Dedifferentiated amniotic fluid mesenchymal stem cell (primary cell): Measurements from ENCODE around the gene PARK7.

Experiments
- DNase-seq: peaks from one replicate; pipeline ENCODE4 v3.0.0-alpha.2; 2016; ENCODE audit errors: extremely low spot score

Gene PARK7

DNA sequence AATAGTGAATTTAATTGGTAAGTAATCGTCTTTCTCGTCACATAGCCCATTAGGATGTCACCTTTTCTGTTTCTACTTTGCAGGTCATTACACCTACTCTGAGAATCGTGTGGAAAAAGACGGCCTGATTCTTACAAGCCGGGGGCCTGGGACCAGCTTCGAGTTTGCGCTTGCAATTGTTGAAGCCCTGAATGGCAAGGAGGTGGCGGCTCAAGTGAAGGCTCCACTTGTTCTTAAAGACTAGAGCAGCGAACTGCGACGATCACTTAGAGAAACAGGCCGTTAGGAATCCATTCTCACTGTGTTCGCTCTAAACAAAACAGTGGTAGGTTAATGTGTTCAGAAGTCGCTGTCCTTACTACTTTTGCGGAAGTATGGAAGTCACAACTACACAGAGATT lies 23.3 kb downstream of the PARK7 start:
- DNase-seq, result no peak

DNA sequence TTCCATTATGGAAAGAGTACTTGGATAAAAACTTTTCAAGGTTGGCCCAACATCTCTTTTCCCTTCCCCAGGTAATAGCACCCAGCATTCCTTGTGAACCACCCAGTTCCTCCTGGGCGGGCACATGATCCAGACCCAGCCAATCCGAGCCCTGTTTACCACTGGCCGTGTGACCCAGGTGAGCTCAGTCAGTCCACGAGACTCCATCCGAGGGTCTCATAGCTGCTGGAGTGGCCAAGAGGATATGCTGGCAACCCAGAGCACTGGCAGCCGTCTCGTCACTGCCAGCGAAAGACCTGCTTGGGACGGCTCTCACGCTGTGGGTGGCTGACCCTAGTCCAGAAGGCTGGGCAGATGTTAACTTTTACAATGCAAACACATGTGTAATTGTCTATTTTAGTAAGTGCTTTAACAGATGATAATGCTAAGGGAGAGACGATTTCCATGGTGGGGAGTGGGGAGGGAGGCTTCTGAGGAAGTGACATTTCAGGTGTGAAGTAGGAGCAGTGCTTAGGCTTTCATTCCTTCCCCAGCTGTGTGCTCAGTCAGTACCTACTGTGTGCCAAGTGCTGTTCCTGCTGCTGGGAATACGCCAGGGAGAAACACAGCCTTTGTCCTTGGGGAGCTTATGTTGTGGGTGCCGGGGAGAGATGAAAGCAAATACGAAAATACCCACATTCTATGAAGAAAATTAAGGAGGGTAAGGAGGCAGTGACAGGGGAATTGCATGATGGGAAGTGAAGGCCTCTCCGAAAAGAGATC lies 24.5 kb downstream of the PARK7 start:
- DNase-seq, result no peak

DNA sequence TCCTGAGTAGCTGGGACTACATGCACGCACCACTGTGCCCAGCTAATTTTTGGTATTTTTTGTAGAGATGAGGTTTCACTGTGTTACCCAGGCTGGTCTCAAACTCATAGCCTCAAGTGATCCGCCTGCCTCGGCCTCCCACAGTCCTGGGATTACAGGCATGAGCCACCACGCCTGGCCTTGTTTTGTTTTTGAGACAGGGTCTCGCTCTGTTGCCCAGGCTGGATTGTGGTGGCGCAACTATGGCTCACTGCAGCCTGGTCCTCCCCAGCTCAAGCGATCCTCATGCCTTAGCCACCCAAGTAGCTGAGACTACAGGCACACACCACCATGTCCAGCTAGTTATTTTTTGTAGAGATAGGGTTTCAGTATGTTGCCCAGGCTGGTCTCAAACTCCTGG lies 26.0 kb downstream of the PARK7 start:
- DNase-seq, result no peak

DNA sequence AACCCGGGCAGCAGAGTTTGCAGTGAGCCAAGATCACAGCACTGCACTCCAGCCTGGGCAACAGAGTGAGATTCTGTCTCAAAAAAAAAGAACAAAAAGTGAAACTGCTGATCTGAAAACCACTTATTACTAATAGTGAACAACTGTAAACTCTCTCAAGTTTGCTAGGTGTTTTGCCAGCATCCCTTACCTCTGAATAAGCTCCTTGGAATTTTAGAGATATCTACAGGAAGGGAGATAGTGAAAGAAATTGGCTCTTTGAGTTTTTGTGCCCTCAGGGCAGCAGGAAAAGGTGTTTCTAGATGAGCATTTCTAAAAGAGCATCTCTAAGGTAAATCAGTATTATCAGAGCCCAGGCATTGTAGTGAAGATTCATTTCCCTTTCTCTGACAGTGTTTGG lies 27.1 kb downstream of the PARK7 start:
- DNase-seq, result no peak

DNA sequence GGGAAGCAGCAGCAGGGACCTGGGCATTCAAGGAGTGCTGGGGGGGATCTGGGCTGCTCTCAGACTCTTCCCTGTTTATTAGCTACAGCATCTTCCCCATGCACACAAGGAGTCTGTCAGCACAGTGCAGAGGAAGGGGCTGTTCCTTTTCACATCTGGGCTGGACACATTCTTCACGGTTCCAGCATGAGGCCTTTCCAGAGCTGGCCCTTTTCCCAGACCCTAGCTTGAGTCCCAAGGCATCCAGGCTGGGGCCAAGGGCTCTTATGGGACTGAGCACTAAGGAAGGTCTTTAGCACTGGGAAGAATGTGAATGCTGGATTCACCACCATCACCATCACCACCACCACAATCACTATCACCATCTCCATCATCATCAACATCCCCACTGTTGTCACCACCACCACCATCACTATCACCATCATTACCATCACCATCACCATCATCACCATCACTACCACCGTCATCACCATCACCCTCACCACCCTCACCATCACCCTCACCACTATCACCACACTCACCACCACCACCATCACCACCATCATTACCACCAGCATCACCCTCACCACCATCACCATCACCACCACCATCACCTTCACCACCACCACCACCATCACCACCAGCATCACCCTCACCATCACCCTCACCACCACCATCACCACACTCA lies 28.4 kb downstream of the PARK7 start:
- no peak for DNase-seq

DNA sequence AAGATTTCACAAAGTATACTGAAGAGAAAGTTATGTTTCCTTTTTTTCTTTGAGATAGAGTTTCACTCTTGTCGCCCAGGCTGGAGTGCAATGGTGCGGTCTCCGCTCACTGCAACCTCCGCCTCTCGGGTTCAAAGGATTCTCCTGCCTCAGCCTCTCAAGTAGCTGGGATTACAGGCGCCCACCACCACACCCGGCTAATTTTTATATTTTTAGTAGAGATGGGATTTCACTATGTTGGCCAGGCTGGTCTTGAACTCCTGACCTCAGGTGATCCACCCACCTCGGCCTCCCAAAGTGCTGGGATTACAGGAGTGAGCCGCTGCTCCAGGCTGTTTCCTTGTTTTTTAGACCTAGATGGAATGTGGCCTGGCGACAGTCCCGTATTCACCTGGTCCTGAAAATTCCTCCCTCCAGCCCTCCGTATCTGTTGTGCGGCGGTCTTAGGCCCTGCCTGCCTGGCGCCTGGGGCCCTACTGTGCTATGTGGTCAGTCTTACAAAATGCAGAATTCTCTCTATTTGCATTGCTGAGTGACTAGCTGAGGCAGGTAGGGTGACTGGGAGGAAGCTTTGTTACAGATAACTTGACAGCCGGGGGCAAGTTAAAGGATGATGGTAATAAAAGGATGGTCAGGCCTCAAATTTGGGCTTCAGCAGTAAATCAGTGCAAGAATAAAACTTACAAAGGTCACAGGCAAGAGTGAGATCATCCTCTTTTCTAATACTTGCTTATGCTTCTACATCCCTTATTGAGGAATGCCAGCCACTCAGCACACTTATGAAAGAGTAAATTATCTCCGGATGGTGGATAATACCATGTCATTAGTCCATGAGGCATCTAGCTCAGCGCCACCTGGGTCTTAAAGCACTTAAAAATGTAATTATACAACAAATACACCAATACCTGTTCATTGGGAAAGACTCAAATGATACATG lies 30.3 kb downstream of the PARK7 start:
- no peak for DNase-seq

DNA sequence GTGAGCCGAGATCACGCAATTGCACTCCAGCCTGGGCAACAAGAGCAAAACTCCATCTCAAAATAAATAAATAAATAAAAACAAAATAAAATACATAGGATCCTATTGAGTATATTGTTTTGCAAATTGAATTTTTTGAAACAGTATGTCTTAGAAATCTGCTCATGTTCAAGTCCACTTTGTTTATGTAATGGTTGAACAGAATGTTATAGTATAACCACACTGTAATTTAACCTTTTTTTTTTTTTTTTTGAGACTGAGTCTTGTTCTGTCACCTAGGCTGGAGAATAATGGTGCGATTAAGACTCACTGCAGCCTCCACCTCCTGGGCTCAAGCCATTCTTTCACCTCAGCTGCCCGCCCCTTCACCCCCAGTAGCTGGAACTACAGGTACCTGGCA lies 31.4 kb downstream of the PARK7 start:
- DNase-seq, result no peak

DNA sequence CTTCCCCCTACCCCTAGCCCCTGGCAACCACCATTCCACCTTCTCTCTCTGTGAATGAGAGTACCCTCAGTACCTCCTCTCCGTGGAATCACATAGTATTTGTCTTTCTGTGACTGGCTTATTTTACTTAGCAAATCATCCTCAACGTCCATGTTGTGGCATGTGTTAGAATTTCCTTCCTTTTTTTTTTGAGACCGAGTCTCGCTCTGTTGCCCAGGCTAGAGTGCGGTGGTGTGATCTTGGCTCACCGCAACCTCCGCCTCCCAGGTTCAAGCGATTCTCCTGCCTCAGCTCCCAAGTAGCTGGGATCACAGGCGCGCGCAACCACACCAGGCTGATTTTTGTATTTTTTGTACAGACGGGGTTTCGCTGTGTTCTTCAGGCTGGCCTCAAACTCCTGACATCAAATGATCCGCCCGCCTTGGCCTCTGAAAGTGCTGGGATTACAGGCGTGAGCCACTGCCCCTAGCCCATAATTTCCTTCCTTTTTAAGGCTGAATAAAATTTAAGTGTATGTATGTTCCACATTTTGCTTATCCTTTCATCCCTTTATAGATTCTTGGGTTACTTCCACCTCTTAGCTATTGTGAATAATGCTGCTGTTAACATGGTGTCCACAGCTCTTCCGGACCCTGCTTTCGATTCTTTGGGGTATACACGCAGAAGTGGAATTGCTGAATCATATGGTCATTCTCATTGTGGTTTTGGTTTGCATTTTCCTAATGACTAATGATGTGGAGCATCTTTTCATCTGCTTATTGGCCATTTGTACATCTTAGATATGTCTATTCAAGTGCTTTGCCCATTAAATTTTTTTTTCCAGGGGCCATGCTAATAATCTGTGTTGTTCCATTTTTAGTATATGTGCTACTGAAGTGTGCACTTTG lies 32.3 kb downstream of the PARK7 start:
- DNase-seq, result no peak

DNA sequence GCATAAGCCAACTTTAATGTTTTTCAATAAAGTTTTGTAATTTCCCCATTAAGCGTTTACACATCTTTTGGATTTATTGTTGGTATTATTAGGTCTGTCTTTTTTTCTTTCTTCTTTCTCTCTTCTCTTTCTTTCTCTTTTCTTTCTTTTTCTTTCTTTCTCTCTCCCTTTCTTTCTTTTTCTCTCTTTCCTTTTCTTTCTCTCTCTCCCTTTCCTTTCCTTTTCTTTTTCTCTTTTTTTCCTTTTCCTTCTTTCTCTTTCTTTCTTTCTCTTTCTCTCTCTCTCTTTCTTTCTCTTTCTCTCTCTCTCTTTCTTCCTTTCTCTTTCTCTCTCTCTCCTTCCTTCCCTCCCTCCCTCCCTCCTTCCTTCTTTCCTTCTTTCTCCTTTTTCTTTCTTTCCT lies 33.3 kb downstream of the PARK7 start:
- no peak for DNase-seq

DNA sequence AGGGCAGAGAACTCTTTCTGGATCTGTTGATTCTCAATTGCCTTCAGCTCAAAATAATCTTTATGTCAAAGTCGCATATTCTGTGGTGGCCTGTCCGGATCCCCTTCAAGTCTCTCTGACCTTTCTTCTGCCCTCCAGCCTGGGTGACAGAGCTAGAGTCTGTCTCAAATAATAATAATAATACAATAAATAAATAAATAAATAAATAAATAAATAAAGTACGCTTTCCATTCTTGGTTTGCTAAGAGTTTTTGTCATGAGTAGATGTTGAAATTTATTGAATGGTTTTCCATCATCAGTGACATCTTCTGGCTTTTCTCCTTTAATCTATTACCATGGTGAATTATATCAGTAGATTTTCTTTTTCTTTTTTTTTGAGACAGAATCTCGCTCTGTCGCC lies 33.9 kb downstream of the PARK7 start:
- no peak for DNase-seq

DNA sequence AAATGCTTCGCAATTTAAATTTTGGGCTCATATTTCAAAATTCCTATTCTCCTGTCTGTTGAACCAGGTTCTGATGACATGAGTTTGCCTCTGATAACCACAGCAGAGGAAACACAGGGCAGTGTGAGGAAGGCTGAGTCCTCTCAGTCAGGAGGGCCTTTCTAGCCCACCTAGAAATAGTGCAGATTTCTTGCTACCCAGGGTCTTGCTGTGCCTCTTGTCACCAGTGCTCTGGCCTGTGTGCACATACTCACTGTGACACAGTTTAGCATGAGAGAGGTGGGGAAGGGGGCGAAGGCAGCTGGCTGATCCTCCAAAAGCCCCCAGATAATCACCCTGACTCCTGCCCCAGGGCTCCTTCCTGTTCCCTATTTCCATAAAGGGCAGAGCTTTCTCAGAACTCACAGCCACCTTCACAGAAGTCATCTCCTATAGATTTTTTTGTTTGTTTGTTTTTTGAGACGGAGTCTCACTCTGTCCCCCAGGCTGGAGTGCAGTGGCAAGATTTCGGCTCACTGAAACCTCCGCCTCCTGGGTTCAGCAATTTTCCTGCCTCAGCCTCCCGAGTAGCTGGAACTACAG lies 40.9 kb downstream of the PARK7 start:
- DNase-seq, result no peak

DNA sequence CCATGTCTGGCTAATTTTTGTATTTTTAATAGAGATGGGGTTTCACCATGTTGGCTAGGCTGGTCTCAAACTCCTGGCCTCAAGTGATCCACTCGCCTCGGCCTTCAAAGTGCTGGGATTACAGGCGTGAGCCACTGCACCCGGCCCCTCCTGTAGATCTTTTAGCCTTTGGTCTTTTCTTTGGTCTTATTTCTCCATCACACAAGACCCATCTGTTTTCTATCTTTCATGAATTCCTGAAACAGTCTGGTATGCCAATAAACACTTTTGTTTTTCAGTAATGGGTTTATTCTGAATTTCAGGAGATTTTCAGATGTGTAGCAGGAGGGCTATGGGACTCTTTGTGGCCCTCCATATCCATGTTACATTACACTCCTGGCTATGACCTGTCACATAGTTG lies 41.4 kb downstream of the PARK7 start:
- no peak for DNase-seq

DNA sequence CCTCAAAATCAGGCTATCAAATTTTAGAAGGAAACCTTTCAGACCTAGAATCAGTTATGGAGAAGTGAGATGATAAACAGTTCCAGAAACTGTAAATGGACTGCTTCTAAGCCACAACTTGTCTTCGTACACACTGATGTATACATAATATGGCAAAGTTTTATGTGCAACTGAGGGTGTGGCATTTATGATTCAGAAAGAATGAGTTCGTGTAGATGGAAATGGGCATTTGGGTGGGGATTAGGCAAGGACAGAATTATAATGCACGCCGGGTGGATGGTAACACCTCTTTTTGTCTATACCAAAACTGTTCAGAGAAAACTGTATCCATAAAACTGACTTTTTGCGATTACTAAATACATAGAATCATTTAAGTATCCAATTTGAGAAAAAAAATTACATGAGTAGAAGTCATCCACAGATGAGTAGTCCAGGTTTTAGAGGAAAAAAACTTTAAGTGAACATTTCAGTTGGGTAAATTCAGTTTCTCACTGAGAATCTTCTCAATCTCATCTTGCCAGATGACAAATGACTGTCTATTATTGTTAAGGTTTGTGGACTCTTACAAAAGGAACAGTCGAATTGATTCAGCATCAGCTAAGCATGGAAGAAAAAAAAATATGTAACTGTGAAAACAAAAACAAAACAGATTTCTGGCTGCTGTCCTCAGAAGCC lies 42.1 kb downstream of the PARK7 start:
- no peak for DNase-seq

DNA sequence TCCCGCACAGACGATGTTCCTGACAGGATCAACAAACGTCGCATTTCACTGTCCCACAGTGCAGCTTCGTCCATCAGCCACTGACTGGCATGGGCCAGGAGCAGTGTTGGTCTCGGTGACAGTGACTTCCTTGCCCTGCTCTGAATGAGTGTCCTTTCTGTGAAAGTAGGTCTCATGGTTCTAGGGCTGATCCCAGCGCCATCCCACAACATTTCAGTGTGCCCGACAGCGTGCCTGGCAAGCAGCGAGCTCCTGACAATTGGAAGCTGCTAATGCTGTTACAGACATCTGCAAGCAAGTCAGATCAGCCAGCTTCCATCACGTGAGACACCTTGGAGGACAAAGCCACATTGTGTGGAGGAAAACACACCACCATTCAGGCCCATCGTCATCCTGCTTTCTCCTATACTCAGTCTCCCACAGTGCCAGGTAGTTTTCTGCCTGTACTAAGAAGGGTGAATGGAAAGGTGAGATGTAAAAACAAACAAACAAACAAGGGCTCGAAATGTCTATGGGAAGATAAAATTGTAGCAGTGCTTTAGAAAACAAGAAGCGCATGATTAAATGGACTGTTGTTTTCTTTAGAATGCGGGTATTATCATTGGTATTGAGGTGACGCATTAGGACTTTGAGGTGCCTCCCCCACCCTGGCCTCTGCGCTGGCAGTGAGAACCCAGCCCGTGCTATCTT lies 42.7 kb downstream of the PARK7 start:
- DNase-seq, result no peak

DNA sequence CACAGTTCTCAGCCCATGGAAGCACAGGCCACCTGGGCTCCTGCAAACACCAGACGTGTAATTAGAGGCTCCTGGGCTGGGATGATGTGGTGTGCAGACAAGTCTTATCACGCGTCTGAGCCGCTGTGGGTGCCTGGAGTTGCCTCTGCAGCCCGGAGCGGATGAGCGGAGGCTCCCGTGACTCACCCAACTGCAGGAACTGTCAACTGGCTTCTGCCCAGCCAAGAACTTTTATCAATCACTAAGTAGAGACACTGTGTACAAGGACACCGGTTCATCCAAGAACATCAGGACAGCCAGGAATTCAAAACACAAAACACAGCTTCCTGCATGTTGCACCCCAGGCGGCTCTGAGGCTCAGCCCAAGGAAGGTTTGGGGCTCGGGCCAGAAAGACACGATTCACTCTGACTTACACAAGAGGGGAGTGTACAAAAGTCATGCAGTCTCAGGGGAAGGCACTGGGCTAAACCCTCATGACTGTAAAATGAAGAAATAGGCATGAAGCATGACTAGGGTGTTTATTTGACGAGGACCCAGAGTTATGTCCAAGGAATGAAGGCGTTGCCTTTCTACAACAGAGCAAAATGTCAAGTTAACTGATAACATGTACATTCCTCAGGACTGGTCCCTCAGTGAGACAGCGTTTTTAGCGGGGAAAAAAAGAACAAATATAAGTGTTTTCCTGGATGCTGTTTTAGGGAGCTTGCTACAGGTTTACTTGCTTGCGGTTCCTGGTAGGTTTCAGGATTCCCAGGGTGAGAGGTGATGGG lies 43.5 kb downstream of the PARK7 start:
- DNase-seq, result peak; percentile 91

DNA sequence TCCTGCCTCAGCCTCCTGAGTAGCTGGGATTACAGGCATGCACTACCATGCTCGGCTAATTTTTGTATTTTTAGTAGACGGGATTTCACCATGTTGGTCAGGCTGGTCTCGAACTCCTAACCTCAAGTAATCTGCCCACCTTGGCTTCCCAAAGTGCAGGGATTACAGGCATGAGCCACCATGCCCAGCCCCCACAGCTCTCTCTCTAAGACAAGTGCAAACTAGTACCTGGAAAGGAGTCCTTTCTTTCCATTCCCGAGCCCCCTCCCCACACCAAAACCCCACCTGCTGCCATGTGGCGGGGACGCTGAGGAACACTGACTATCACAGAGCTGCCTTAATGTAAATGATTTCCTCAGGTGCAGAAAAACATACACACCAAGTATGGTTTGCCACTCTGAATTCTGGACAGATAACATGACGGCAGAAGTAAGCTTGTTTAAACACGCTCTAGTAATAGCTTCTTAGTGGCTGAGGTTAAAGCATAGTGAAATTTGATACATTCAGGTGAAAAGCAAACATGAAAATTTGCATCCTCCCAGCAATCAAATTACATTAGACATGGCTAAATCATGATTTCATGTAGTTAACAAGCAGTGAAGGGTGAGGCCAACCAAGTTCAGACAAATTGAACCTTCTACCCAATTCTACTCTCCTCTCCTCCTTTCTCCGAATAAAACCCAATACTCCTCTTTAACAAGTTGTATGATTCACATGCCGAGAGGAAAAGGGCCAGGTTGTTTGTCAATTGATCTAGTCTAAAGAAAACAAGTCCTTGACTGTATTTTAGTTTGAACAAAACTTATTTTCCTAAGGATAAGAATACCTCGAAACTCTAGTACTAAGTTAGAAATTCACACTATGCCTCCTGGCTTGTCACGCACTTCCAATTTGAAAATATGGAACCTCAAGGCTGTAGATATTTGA lies 44.8 kb downstream of the PARK7 start:
- no peak for DNase-seq

DNA sequence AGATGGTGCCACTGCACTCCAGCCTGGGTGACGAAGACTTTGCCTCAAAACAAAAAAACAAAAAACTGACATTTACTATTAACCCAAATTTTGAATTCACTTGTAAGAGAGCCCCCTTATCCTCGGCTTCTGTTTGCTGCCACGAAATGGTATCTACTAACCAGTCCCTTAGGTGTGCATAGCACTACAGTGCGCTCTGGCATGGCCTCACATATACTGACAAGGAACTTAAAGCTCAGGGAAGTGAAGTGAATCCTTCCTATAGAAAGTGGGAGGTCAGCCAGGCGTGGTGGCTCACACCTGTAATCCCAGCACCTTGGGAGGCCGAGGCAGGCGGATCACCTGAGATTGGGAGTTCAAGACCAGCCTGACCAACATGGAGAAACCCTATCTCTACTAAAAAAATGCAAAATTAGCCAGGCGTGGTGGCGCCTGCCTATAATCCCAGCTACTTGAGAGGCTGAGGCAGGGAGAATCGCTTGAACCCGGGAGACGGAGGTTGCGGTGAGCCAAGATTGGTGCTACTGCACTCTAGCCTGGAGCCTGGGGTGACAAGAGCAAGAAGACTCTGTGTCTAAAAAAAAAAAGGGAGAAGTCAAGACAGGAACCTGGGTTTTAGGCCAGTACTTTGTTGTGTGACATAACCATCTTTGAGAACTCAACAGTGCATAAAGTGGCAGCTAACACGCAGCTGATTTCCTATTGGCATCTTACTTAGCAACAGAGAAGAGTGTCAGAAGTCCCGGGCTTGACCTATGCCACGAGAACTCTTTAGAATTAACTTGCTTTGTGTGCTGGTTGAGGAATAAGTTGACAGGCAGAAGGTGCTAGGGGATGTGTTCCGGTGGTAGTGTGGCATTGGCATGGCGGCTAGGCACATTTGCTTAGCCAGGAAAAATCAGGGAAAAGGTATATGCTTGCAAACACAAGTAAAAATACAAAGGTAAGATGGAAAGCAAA lies 47.8 kb downstream of the PARK7 start:
- no peak for DNase-seq
